GM21723 (cell line): ENCODE data around the gene TBC1D13.
A peak's percentile ranks its signal among the peaks of the same experiment; 100 is the strongest.

Source experiments
- ATAC-seq: cut with Tn5 transposase; IDR thresholded peaks from one replicate; pipeline ENCODE4 v1.9.1; 2021; ENCODE audit warnings: mild to moderate bottlenecking, moderate library complexity; ENCODE audit not compliant: unreplicated experiment

Gene TBC1D13

DNA sequence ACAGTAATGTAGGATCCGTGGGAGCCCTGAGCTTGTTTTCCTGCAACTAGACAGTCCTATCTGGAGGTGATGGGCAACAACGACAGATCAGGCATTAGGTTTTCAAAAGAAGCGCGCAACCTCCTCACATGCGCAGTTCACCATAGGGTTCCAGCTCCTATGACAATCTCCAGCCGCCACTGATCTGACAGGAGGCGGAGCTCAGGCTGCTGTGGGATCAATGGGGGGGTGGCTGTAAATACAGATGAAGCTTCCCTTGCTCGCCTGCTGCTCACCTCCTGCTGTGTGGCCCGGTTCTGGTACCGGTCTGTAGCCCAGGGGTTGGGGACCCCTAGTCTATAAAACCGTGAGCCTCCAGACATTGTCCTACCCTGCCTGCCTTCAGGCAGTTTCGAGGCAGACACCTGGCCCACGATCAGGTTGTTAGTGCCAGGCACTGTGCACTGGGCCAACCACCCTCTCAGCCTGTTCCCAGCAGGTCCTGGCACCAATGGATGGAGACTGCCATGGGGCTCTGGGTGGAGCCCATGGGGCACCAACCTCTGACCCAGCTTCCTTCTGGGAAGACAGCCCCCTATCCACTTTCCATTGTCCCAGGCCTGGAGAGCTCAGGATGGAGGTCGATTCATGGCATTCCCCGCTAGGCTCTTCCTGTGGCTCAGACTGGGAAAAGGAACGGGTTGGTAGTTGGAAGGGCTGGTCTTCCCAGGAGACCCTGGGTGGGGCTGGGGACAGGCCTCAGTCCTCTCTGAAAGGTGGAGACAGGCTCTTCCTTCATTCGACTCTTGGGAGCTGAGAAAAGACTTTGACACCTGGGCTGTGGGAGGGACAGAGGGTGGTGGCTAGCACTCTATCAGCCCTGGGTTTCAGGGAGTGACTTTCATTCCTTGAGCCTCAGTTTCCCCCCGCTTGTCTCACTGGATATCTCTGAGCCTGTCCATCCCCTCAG, 32.9 kb downstream of the TBC1D13 start:
- no peak for ATAC-seq

DNA sequence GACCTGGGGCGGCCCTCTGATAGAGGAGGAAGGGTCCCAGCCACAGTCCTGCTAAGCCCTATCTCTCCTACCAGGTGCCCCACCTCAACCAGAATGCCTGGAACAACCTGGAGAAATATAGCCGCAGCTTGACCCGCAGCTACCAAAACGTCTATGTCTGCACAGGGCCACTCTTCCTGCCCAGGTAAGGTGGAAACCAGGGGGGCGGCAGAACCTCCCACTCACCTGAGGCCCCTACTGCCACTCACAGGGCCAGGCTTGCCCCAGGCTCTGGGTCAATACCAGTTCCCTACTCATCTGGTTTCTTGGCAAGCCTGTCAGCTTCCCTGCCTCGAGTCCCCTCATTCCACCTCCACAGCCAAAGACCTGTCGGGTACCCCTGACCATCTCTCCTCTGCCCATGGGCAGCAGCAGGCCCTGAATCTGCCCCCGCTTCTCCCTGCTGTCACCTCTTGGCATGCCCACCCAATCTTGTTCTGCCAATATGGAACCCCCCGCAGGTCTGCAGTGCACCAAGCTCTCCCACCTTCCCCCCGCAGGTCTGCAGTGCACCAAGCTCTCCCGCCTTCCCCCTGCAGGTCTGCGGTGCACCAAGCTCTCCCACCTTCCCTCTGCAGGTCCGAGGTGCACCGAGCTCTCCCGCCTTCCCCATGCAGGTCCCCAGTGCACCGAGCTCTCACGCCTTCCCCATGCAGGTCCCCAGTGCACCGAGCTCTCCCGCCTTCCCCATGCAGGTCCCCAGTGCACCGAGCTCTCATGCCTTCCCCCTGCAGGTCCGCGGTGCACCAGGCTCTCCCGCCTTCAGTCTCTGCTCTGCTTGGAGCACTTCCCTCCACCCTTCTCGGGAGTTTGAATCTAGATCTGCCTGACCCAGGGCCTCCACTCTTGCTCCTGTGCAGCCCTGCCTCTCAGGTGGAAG, 33.9 kb downstream of the TBC1D13 start:
- ATAC-seq = no peak

DNA sequence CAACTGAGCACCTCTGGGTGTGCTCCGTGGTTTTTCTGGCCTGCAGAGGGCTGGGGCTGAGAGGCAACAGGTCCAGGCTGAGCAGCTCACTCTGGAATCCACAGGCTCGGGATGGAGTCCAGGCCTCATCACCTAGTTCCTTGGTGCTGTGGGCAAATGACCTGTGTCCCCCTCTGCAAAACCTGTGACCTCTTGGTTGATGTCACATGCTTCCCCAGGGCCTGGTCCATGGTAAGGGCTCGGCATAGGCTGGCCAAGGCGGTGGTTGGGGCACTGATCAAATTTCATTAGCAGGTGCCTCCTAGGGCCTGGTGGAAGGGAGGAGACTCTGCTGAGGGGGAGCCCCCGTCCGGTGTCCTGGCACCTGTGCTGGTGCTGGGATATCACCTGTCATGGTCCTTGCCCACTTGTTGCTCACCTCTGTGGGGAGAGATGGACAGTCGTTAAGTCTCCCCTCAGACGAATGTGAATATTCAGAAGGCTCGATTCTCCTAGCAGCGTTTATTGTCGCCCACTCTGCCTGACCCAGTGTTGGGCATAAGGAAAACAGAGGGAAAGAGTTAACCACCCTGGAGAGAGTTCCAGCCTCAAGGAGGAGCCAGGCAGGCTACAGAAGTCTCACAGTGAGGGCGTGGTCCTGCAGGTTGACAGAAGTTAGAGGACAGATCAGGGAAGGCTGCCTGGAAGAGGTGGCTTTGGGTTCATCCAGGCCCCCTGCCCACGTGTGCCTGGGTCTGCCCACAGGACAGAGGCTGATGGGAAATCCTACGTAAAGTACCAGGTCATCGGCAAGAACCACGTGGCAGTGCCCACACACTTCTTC, 34.7 kb downstream of the TBC1D13 start:
- ATAC-seq = no peak

DNA sequence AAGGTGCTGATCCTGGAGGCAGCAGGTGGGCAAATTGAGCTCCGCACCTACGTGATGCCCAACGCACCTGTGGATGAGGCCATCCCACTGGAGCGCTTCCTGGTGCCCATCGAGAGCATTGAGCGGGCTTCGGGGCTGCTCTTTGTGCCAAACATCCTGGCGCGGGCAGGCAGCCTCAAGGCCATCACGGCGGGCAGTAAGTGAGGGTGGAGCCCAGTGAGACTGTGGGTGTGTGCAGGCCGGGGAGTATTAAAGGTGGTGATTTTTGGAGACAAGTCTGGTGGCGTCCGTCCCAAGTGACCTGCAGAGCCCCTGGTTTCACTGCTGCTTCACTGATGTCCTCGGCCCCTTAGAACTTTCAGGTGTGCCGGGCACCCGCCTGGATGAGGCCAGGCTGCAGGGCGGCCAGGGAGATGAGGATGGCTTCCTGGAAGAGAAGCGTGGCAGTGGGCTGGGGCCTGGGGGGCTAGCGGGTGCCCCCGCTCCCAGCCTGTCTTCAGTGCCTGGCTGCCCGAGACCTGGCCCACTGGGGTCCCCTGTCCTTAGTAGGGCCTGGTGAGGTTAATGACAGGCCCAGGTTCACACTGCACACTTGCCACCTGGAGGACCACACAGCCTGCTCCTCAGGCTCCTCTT, 35.5 kb downstream of the TBC1D13 start:
- no peak for ATAC-seq

DNA sequence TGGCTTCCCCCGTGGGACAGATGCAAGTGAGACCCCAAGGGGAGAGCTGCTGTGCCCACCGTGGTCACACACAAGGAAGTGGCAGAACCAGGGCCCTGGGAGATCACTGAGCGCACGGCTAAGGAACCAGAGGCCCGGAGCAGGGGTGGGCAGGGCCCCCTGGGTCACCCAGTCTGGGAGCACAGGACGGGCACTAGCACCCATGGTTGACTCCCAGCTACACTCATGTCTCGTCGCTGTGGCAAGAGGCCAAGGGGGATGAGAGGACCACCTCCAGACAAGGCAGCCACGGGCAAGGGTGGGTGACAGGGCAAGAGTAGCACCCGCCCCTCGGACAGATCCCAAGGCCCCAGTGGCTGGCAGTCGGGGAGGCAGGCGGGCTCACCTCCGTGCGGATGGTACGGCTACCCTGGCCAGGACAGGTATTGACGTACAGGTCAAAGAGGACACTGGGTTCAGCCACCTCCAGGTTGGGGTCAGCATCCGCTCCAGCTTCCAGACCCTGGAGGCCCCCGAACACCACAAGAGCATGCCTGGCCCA, 36.4 kb downstream of the TBC1D13 start:
- ATAC-seq = no peak

DNA sequence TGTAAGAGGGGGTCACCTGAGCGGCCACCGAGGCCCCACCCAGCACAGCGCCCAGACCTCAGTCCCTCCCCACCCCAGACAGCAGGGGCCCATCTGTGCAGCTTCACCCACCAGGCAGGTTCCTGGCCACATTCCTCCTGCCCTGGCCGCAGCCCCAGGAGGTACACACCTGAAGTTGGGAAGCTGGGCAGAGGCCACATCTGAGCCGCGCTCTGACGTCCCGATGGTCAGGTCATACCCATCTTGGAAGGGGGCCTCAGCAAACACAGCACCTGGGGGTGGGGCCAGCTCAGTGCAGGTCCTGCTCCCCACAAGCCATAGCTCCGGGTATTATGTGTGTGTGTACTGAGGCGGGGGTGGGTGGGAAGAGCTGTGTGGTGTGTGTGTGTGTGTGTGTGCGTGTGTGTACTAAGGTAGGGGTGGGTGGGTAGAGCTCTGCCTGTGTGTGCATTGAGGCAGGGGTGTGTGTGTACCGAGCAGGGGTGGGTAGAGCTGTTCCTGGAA, 36.9 kb downstream of the TBC1D13 start:
- no peak for ATAC-seq

DNA sequence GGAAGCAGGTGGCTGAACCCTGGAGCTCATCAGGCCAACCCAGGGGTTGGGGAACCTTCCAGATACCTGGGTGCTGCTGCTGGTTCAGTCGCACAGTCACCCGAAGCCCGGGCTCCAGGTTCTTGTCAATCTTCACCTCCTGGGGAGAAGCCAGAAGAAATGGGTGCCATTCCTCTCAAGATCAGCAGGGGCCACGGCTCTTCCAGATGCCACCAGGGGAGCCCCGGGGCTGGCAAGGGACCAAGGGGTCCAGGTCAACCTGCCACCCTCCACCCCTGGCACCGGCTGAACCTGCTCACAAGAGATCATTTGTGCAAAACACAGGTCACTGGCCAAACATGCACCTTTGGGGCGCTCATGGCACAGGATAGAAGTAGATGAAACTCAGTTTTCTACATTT, 37.9 kb downstream of the TBC1D13 start:
- no peak for ATAC-seq

DNA sequence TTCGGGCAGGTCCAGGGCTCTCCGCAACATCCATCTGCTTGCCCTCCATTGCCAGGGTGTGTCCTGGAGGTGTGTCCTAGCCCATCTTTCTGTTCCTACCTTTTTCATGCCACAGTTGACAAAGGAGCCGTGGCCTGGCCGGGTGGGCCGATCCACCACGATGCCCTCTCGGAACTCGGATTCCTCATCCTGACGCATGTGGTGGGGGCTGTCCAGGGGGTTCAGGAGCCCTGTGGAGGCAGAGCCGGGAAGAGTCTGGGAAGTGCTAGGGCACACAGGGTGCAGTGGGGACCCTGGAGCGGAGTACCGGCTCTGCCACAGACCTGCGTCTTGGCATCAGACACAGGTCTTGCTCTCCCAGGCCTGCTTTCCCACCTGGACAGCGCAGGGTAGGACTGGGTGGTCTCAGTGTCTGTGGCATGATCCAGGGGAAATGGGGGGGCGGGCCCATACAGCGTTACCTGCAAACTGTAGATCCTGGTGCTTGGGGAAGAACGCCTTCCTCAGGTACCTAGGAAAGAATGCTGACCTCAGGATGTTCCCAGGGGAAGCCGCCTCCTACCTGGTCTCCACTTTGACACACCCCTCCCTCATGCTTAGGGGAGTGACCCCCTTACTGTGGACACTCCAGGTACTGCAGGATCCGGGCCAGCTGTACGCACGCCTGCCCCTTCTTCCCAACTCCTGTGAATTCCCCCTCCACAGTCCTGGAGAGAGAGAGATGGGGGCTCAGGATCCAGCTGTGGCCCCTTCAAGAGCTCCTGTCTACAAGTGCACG, 39.1 kb downstream of the TBC1D13 start:
- ATAC-seq = no peak

DNA sequence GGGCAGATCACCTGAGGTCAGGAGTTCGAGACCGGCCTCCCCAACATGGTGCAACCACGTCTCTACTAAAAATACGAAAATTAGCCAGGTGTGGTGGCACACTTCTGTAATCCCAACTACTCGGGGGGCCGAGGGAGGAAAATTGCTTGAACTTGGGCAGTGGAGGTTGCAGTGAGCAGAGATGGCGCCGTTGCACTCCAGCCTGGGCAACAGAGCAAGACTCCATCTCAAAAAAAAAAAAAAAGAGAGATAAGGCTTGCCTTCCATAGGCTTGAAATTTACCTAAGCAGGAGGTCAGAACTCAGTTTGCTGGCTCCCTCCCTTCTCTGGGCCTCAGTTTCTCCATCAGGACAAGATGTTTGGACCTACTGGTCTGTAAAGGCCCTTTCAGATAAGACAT, 41.2 kb downstream of the TBC1D13 start:
- no peak for ATAC-seq

DNA sequence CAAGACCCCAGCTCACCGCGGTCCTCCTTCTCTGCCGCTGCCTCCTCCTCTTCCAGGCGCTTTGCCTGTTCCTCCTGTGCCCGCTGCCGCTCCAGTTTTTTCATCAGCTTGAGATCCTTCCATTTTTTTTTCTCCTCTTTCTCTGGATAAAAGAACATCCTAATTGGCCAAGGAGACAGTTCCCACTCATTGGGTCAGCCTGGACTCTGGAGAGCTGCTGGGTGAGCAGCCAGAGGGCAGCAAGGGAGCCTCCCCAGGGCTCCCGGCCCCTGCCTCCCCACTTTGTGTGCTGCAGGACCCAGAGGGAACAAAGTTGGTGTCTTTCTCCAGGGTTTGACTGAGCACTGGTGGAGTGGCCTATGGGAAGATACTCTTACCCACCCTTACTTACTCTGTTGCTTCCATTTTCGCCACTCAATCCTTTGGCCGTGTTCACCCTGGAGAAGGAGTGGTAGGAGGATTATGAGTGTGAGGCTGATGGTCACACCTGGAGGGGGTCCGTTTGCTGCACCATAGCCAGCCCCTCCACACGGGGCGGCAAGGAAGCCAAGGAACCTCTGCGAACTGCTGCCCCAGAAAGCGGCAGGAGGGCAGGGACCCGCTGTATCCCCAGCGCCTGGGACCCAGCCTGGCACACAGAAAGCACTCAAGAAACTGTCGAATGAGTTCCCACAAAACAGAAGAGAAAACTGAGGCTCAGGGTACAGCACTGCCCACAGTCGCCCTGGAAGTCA, 41.8 kb downstream of the TBC1D13 start:
- no peak for ATAC-seq

DNA sequence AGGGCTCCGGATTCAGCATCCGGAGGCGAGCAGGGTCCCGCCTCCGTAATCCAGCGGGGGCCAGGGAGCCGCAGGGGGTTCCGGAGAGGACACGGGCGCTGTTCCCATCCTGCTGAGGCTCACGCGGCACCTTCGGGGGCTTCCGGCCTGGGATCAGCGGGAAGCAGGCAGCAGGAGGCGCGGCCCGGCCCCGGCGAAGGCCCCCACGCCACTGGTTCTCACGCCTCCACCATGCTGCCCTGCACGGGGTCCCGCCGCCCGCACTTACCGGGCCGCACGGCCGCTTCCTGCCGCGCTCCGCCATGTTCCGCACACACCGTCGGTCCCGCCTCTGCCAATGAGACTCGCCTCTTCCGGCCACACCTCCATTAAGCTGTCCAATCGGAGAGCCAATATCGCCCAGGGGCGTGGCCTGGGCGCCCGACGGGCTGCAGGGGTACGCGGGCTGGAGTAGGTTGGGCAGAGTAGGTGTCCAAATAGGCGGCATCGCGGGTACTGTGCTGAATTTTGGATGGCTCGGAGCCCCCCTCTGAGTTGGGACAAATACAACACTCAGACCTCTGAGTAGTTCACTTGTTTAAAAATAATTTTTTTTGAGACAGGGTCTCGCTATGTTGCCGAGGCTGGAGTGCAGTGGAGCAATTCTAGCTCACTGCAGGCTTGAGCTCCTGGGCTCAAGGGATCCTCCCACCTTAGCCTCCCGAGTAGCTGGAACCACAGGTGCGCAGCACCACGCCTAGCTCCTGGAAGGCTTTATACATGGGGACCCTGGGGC, 42.6 kb downstream of the TBC1D13 start, which contains the start of gene SPOUT1:
Gene SPOUT1 (minus strand): TSS at position 318 of the 775 bp plus-strand sequence. CDS start 14 bp downstream, at position 304.
- peak; percentile 94 for ATAC-seq

DNA sequence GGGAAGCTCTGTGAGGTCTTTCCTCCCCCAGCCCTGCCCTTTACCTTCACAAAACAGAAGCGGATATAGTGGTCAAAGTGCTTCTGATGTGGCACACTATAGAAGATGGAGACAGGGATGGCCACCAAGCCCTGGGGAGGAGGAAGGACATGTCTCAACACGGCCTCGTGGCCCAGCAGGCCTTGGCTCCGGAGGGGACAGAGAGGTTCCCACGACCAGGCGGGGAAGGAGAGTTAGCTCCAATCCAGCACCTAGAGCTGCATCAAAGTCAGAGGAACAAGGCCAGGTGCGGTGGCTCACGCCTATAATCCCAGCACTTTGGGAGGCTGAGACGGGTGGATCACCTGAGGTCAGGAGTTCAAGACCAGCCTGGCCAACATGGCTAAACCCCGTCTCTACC, 46.6 kb downstream of the TBC1D13 start:
- ATAC-seq = no peak

DNA sequence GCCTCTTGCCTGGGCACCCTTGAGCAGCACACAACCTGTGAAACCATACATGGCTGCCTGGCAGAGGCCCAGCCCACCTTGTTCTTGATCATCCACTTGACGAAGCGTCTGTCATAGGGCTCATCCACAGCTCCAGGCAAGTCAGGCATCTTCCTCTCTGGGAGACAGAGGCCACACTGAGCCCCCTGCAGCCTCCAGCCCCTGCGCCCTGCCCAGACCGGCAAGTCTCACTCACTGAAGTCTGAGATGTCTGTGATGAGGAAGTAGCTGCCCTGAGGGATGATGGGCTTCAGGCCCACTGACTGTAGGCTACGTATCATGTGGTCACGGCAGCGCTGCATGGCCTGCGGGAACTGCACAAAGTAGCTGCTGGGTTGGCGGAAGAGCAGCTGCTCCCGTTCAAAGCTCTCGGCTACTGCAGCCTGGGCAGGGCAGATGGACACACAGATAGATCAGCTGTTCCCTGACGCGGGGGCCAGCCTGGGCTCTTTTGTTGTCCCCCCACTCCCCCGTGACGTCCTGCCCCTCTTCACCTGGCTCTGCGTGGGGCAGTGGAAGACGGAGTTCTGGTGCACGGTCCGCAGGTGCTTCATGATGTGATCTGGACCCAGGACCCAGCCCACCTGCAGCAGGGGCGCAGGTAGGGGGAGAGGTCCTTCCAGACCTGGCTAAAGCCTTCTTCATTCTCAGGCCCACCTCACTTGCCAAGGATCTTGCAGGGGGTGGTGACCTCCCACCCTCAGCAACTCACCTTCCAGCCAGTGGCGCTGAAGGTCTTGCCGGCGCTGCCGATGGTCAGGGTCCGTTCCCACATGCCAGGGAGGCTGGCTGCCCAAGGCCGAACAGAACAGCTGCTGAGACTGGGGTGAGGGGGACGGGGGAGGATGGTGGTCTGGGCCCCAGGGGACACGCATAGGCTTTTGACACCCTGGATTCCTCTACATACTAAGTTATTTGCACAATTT, 48.5 kb downstream of the TBC1D13 start:
- no peak for ATAC-seq

DNA sequence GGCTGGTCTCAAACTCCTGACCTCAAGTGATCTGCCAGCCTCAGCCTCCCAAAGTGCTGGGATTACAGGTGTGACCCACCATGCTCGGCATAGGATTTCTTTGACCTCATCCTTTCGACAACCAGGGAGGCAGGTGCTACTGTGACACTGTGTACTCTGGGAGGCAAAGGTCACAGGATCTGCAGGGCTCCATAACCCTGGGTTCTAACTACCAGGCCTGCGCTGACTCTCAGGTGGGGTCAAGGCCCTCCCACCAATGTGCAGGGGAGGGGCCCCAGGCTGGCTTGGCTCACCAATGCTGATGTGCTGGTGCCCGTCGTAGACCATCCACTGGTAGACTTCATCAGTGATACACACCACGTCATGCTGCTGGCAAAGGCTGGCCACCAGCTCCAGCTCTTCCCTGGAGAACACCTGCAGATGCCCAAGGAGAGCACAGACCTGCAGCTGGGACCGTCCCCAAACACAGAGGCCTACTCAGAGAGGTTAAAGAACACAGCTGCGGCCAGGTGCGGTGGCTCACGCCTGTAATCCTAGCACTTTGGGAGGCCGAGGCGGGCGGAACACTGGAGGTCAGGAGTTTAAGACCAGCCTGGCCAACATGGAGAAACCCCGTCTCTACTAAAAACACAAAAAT, 49.6 kb downstream of the TBC1D13 start:
- no peak for ATAC-seq

DNA sequence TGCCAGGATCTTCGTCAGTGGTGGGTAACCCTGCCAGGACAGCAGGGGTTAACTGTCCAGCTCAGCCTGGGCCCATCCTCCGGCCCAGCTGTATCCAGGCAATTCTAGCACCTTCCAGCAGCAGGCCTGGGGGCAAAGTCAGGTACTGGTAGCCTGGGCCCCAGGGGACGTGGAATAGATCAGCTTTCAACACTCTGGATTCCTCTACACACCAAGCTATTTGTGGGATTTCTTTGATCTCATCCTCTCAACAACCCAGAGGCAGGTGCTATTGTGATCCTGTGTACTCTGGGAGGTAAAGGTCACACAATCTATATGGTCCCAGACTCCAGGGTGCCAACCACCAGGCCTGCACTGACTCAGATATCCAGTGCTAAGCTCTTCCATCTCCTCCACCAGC, 51.3 kb downstream of the TBC1D13 start:
- no peak for ATAC-seq

DNA sequence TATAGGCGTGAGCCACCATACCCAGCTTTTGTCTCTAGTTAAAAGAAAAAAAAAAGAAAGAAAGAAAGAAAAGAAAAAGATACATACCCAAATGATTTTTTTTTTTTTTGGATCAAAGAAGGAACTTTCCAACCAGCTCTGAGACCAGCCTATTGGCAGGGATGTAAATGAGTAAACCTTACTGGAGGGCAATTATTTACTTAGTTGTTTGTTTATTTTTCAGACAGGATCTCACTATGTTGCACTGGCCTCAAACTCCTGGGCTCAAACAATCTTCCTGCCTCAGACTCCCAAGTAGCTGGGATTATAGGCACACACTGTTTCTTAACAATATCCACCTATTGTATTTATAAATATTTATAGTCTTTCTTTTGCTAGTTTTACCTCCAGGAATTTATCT, 53.5 kb downstream of the TBC1D13 start:
- no peak for ATAC-seq
